DMS53 treated with DMSO at 0.1 percent for 48 hours (cell line): ENCODE data around the gene GALE.
A peak's percentile ranks its signal among the peaks of the same experiment; 100 is the strongest.
"Not testable (repeated sequence)": the region's sequence is repeated elsewhere in the genome, so short reads cannot be mapped to it uniquely, and the experiment has no call there.

Experiments
- DNase-seq: peaks from one replicate; lab custom pipeline; 2025; ENCODE audit not compliant: unreplicated experiment; lab: John Stamatoyannopoulos, UW

The GALE gene

GRCh38 chr1:23810818-23811540, 10.4 kb upstream of the GALE start:
- DNase-seq = no peak

- DNase-seq = peak; percentile 83
Observed at GRCh38 chr1:23809751-23810171, 9.2 kb upstream of the GALE start.

- DNase-seq = no peak
Observed at GRCh38 chr1:23807453-23807852, 6.9 kb upstream of the GALE start.

DNA sequence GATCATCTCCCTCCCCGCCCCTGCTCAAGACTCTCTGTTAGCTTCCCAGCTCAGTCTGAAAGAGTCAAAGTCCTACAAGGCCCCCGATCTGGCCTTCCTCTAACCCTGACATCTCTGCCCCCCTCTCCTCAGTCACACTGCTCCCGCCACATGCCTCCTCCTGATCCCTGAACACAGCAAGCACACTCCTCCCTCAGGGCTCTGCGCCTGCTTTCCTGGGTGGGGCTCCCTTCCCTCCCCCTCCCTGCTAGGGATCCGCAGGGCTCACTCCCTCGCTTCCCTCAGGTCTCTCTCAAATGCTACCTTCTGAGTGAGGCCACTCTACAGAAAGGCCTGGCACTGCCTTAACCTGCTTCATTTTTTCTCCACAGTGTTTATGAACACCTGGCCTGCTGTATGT, 5.7 kb upstream of the GALE start:
- no peak for DNase-seq

GRCh38 chr1:23805025-23805424, 4.5 kb upstream of the GALE start:
- DNase-seq = no peak

- DNase-seq = no peak
Observed at GRCh38 chr1:23804183-23804835, 3.8 kb upstream of the GALE start.

GRCh38 chr1:23803674-23804073, 3.1 kb upstream of the GALE start:
- no peak for DNase-seq

GRCh38 chr1:23802809-23803342, 2.3 kb upstream of the GALE start:
- not testable (repeated sequence) for DNase-seq

DNA sequence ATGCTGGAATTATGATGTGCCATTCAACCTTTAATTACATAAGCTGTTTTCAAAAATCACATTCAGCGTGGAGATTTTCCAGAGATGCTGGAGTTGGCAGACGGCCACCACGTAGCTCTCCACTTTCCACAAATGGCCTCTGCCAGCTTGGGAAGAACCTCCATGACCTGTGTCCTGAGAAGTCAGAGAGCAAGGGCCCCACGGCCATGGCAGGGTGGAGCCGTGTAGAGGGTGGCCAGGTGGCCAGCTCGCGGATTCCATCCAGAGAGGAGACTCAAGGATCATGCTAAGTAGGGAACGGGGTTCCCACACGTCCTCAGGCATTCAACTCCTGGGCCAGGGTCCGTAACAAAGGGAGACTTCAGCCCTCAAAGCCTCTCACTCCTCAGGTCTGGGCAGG, 1.3 kb upstream of the GALE start:
- no peak for DNase-seq

DNA sequence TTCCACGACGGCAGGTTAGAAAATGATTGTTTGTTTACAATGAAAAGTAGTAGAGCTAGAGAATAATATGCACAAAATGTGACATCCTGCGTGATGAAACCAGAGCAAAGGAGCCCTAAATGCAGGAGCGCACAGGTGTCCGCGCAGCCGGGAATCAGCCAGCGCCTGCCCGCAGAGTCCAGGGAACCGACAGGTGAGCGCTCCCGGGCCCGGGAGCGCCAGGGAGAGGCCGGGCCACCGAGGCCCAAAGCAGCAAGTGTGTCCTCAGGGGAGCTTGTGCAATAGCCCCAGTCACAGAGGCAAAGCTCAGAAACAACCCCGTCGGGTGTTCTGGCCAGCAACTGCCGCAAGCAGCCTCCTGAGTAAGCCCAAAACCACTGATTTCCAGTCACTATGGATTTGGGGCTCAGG, 789 bp upstream of the GALE start:
- no peak for DNase-seq

DNA sequence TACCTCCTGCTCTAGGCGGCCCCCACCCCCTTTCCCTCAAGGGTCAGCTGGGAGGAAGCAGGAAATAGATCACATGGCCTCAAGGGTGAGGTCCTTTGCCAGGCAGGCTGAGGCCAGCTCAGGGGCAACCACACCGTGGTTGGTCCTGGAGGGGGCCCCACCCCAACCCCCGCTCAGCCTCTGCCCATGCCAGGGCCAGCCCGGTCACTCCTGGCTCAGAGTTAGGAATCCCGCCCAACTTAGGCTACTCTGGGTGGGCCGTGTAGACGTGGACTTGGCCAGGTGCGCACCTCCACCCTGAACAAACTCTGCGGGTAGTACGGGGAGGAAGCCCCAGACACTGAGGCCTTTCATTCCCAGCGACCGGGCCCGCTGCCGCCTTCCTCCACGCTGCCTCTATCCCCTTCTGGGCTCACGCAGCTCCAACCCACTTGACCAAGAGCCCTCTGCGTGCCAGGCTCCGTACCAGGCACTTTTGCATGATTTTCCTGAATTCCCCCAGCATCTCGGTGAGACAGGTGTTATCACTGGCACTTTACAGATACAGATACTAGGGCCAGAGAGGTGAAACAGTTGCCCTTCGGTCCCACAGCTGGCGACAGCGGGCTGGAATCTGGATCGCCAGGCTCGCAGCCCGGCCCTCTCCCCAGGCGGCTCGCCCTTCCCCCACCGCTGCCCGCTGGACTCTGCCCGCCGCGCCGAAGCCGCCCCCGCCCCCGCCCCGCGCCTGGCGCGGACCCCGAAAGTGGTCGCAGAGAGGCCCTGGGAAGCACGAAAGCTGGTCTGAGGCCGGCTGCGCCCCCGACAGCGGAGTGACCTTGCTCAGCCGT, 769 bp downstream of the GALE start:
- DNase-seq = peak; percentile 91

DNA sequence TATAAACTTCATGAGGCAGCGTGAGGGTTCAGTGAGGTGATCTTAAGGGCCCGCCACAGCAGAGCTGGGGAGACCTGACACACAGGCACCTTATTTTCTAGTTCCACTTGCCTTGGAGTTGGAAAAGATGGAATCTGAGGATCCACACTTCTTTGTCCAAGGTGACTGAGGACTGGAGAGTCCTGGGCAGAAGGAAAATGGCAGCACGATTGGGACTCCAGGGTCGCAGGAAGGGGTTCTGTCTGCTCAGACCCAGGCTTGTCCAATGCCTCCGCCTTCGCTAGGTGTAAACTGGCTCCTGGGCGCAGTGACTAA, 1.3 kb downstream of the GALE start:
- no peak for DNase-seq

DNA sequence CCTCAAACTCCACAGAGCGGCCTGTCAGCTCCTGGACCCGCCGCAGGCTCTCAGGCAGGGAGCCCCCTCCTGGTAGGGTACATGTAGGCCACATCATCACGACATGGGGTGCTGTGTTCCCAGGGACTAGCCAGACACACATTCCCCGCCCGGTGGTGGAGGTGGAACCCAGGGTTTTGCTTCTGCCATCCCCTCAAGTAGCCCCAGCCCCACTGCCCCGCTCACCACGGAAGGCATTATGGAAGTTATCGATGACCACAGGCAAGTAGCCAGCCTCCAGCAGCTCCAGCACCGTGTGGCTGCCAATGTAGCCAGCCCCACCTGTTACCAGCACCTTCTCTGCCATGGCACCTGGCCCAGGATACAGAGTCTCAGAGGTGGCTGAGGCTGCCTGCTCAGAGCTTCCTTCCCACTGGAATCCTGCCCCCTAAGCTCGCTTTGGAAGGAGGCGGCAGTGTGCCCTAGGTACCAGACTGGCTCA, 1.9 kb downstream of the GALE start:
- no peak for DNase-seq

DNA sequence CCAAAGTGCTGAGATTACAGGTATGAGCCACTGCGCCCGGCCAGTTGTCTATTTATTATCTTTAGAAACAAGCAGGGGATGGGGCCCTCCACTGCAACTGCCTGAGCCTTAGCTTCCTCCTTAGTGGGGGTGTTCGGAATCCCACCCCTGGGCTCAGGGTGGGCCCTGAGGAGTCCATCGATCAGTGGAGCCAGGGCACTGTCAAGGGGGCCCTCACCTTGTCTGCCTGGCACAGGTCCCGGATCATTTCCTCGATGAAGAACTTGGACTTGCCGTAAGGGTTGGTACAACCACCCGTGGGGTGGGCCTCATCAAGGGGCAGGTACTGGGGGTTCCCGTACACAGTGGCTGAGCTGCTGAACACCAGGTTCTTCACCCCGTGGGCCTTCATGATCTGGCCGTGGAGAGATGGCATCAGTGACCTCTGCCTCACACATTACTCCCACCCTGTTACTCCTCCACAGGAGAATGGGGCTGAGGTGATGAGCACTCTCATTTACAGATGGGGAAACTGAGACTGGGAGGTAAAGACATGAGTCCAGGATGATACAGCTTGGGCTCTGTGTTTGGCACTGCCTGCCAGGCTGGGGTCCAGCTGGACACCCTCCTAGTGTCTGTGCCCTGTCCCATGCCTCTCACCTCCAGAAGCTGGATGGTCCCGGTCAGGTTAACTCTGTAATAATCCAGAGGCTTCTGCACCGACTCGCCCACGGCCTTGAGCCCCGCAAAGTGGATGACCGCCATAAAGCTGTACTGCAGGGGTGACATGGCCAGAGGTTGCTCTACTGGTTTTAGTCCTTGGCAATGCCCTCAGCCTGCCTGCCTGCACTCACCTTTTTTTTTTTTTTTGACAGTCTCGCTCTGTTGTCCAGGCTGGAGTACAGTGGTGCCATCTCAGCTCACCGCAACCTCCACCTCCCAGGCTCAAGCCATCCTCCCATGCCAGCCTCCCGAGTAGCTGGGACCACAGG, 2.8 kb downstream of the GALE start:
- no peak for DNase-seq

GRCh38 chr1:23796466-23797271, 3.9 kb downstream of the GALE start:
- no peak for DNase-seq

GRCh38 chr1:23795676-23796465, 4.7 kb downstream of the GALE start:
- no peak for DNase-seq

GRCh38 chr1:23794732-23795182, 5.8 kb downstream of the GALE start:
- not testable (repeated sequence) for DNase-seq

DNA sequence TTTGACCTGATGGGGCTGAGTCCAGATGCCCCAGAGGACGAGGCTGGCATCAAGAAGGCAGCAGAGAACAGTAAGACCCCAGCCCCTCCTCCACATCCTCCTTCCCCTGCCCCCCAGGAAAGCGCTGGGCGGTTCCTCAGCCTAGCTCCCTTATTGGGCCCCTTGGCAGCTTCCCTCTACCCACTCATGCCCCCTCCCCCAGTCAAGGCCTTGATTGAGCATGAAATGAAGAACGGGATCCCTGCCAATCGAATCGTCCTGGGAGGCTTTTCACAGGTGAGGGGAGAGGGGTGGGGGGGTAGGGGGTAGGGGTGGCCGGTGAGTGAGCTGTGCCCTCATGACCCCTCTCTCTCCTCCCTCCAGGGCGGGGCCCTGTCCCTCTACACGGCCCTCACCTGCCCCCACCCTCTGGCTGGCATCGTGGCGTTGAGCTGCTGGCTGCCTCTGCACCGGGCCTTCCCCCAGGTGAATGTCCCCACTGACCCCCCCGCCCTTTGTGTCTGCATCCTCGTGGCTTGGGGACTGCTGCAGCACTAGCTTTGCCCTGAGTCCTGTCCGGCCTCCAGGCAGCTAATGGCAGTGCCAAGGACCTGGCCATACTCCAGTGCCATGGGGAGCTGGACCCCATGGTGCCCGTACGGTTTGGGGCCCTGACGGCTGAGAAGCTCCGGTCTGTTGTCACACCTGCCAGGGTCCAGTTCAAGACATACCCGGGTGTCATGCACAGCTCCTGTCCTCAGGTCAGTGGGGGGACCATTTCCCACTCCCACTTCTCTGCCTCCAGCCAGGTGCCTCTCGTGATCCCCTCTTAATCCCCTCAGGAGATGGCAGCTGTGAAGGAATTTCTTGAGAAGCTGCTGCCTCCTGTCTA, 6.5 kb downstream of the GALE start:
- DNase-seq = no peak
